GM12878 (cell line): ENCODE data around the gene TDRD10. TPM values are rescaled to one million over a fixed set of nuclear protein-coding genes. Genes with fewer than 3 reads are reported as not detected.
A peak's percentile ranks its signal among the peaks of the same experiment; 100 is the strongest.

Experiments
- ATAC-seq: fragments of 200-7000 bp; cut with Tn5 transposase; 3 replicates; pipeline ENCODE4 v1.9.1; 2020; ENCODE audit warnings: mild to moderate bottlenecking, moderate library complexity
- BruUV-seq: library from RNA; stranded (reverse); fragments of 400-500 nt; replicated peaks from 2 replicates; lab custom pipeline; 2021; lab: Mats Ljungman, UMichigan
- CTCF ChIA-PET: fragments of 300-600 bp; sonication (Branson Sonifier 250); formaldehyde crosslinking; extraction: SDS; loops from one replicate; lab custom pipeline; 2021; ENCODE audit warnings: inconsistent platforms; lab: Yijun Ruan, JAX
- POLR2A ChIA-PET: fragments of 350-600 bp; formaldehyde crosslinking; extraction: SDS; loops from one replicate; lab custom pipeline; 2021; ENCODE audit warnings: inconsistent platforms; lab: Charles Lee
- RAD21 ChIA-PET: fragments of 300-600 bp; sonication (Branson Sonifier 250); formaldehyde crosslinking; loops from one replicate; lab custom pipeline; 2023; ENCODE audit warnings: antibody characterized with exemption; ENCODE audit not compliant: unreplicated experiment; lab: Charles Lee
- SMC1A ChIA-PET: fragments of 300-600 bp; sonication (Branson Sonifier 250); formaldehyde crosslinking; loops from one replicate; lab custom pipeline; 2023; ENCODE audit not compliant: unreplicated experiment, uncharacterized antibody; lab: Charles Lee
- DNase-seq: peaks from one replicate; pipeline ENCODE4 v3.0.0-alpha.2; 2011; ENCODE audit warnings: low read depth, low spot score
- FAIRE-seq: peaks from 3 replicates; lab custom pipeline; 2011; peaks lifted over from hg19 to GRCh38; lab: Jason Lieb, UNC
- H2AFZ ChIP-seq: 2 replicates; pipeline ENCODE4 v1.6.0; 2011; ENCODE audit warnings: low read depth, low read length, control low read depth; ENCODE audit not compliant: control insufficient read depth
- H3K27ac ChIP-seq: 2 replicates; pipeline ENCODE4 v1.5.1; 2011; ENCODE audit warnings: control low read depth; ENCODE audit not compliant: control insufficient read depth, insufficient read depth
- H3K27me3 ChIP-seq, 2 experiments: replicated peaks in 1 of 2; 2 replicates each; pipeline versions ENCODE4 v1.6.0 to v1.6.1; 2011; ENCODE audit warnings: low read length in 1 of 2; ENCODE audit not compliant: control insufficient read depth in 2 of 2, insufficient read depth in 2 of 2
- H3K36me3 ChIP-seq, 2 experiments: 2 replicates each; pipeline ENCODE4 v1.5.1; 2011; ENCODE audit warnings: low read length in 1 of 2; ENCODE audit not compliant: control insufficient read depth in 2 of 2, insufficient read depth in 2 of 2
- H3K4me1 ChIP-seq: 2 replicates; pipeline ENCODE4 v1.6.1; 2011; ENCODE audit warnings: mild to moderate bottlenecking, low read length, moderate library complexity, mixed read lengths; ENCODE audit not compliant: control insufficient read depth, insufficient read depth
- H3K4me2 ChIP-seq: 2 replicates; pipeline ENCODE4 v1.6.0; 2011; ENCODE audit warnings: control low read depth; ENCODE audit not compliant: control insufficient read depth, insufficient read depth
- H3K4me3 ChIP-seq: fragments of 200-600 bp; sonication (generic); 2 replicates; pipeline ENCODE4 v1.5.1; 2016
- H3K79me2 ChIP-seq: 2 replicates; pipeline ENCODE4 v1.6.0; 2011; ENCODE audit warnings: low read length; ENCODE audit not compliant: control insufficient read depth, insufficient read depth
- H3K9ac ChIP-seq: 2 replicates; pipeline ENCODE4 v1.8.0; 2011; ENCODE audit warnings: low read length, control low read depth, mixed read lengths; ENCODE audit not compliant: control insufficient read depth, insufficient read depth
- H3K9me3 ChIP-seq: replicated peaks from 3 replicates; pipeline ENCODE4 v1.5.1; 2011; ENCODE audit warnings: mild to moderate bottlenecking, low read length; ENCODE audit not compliant: control insufficient read depth, insufficient read depth
- H4K20me1 ChIP-seq: 2 replicates; pipeline ENCODE4 v1.6.0; 2011; ENCODE audit not compliant: control insufficient read depth, insufficient read depth
- IRF3 ChIP-seq: fragments of 450-650 bp; IDR thresholded peaks from 2 replicates; pipeline ENCODE4 v1.6.1; 2014; ENCODE audit warnings: mild to moderate bottlenecking
- KAT2A ChIP-seq: conservative IDR thresholded peaks from 2 replicates; pipeline ENCODE4 v1.6.1; 2011; ENCODE audit warnings: low read depth, low read length; ENCODE audit not compliant: control insufficient read depth
- MEF2B ChIP-seq: fragments of 450-650 bp; IDR thresholded peaks from 2 replicates; pipeline ENCODE4 v1.6.1; 2018; ENCODE audit warnings: mild to moderate bottlenecking, moderate library complexity; ENCODE audit not compliant: partially characterized antibody, poor library complexity, severe bottlenecking
- PAX8 ChIP-seq: fragments of 450-650 bp; IDR thresholded peaks from 2 replicates; pipeline ENCODE4 v1.6.1; 2017; ENCODE audit warnings: mild to moderate bottlenecking, moderate library complexity
- RELB ChIP-seq: fragments of 450-650 bp; IDR thresholded peaks from 2 replicates; pipeline ENCODE4 v1.6.1; 2017; ENCODE audit warnings: low read depth, mild to moderate bottlenecking, moderate library complexity
- SRF ChIP-seq, 2 experiments: IDR thresholded peaks; 2 replicates each; pipeline ENCODE4 v1.6.1; 2011; ENCODE audit warnings: low read depth in 2 of 2, low read length in 2 of 2, mild to moderate bottlenecking in 1 of 2, moderate library complexity in 1 of 2
- ZBED1 ChIP-seq: IDR thresholded peaks from 2 replicates; pipeline ENCODE4 v1.6.1; 2016; ENCODE audit warnings: borderline replicate concordance
- ZBTB33 ChIP-seq: fragments of 450-650 bp; IDR thresholded peaks from 2 replicates; pipeline ENCODE4 v1.6.1; 2017; ENCODE audit warnings: mild to moderate bottlenecking
- ZBTB4 ChIP-seq: fragments of 450-650 bp; formaldehyde crosslinking; IDR thresholded peaks from 2 replicates; pipeline ENCODE4 v1.4.0; 2022; ENCODE audit warnings: mild to moderate bottlenecking, moderate library complexity
- WGBS: methylation state at CpG from one replicate; pipeline ENCODE4 v1.1.6; 2016; ENCODE audit warnings: low lambda C conversion rate; ENCODE audit not compliant: insufficient replicate concordance, insufficient coverage; ENCODE audit errors: missing lambda C conversion rate; 5-methylcytosine and 5-hydroxymethylcytosine counted together
- in situ Hi-C: fragments of 300-500 bp; cut with MboI; formaldehyde crosslinking; loops from 9 replicates; pipeline ENCODE4 v1.14.3; 2018; ENCODE audit warnings: mixed read lengths
- intact Hi-C: fragments of 100-400 bp; cut with micrococcal nuclease; formaldehyde crosslinking; loops from one replicate; pipeline ENCODE4 v1.14.2; 2022; ENCODE audit not compliant: unreplicated experiment
- polyA plus RNA-seq, 11 experiments: library from polyadenylated mRNA; depleted of rRNA in 4 of 11; unstranded in 6 of 11; stranded (reverse) in 5 of 11; fragments of >200 nt; fragmentation: Nextera tagmentation in 4 of 11; fragmentation: Illumina TruSeq in 1 of 11; extraction: Ambion mirVana in 4 of 11; extraction: Trizol in 1 of 11; gene quantifications; 1 replicate in 1 of 11; 2 replicates in 10 of 11; pipeline versions ENCODE4 v1.2.1 to v1.2.3, GENCODE V29; 2011 to 2016; ENCODE audit warnings: inconsistent platforms in 2 of 11, missing spikeins in 2 of 11, low read depth in 1 of 11
- total RNA-seq, 4 experiments: library from RNA; depleted of rRNA in 3 of 4; stranded (reverse); fragments of >200 nt in 3 of 4; fragmentation: Illumina TruSeq in 1 of 4; extraction: Trizol in 1 of 4; gene quantifications; 2 replicates each; pipeline versions ENCODE4 v1.2.1 to v1.2.3, GENCODE V29; 2013 to 2021

Gene TDRD10
- total and polyA plus RNA-seq, 10 of the 15 experiments (the other 5 are each of a cell fraction or from before 2014, with no cell fraction given) = not detected

- Histone ChIP-seq H3K4me1 (peaks cover 16% of the 10 kb centered on the region), H3K9ac (no peak overlapping the region), H3K27ac (no peak overlapping the region), H3K36me3 (peaks cover 26 to 31% of the 10 kb centered on the region in 2 experiments), H3K4me2 (no peak overlapping the region), H3K27me3 (no peaks in the 10 kb centered on the region), H3K79me2 (no peaks in the 10 kb centered on the region; the same call in 1 of the 2 replicates), H4K20me1 (peaks cover 6% of the 10 kb centered on the region; the same call in 1 of the 2 replicates), H3K4me3 (no peak overlapping the region), H3K9me3 (no peaks in the 10 kb centered on the region), H2AFZ (no peak overlapping the region)
- ChIA-PET SMC1A (interaction anchor here (1.0 to 6.9 kb wide), 3 partner anchors 9 to 140 kb away, joined by 3 to 151 read pairs (median 4); no protein-coding TSS in a partner anchor), RAD21 (interaction anchor here (7.0 kb wide), 1 partner anchor 65 kb away, joined by 189 read pairs; no protein-coding TSS in a partner anchor), POLR2A (no interaction called here), CTCF (interaction anchor here (0.9 to 6.1 kb wide), 4 partner anchors 12 to 65 kb away, joined by 3 to 302 read pairs (median 4); no protein-coding TSS in a partner anchor)
- intact Hi-C loops (loop anchor here (5.0 kb wide), 1 partner anchor 211 kb away; no protein-coding TSS in a partner anchor), in situ Hi-C loops (no loop called here)
- DNase-seq (no peak), ATAC-seq (peak; percentile 40; the same call in 2 of the 3 replicates), FAIRE-seq (no peak)
- 8% methylated on average over 1 of the region's 1 CpG for WGBS
- TF ChIP-seq RELB (no peak), IRF3 (no peak), KAT2A (no peak), SRF (IDR thresholded peaks at IDR 0.05; ENCODE audit: low read depth in 2 of 2, low read length in 2 of 2) (no peak), PAX8 (no peak), ZBTB33 (no peak), ZBTB4 (CRISPR knock-in tag) (no peak), MEF2B (no peak), ZBED1 (no peak)
- BruUV-seq = no TSS peak
These were observed 46.0 kb downstream of the TDRD10 start for GRCh38 chr1:154548028-154548427.
